T-helper 22 cell (primary cell): Measurements from ENCODE around the gene ZNFX1.
"Not testable (repeated sequence)": the region's sequence is repeated elsewhere in the genome, so short reads cannot be mapped to it uniquely, and the experiment has no call there.

ENCODE experiments used
- DNase-seq: peaks from one replicate; pipeline ENCODE4 v3.0.0-alpha.2; 2020; ENCODE audit warnings: low read depth

ZNFX1 gene

GRCh38 chr20:49210101-49210756, 67.6 kb downstream of the ZNFX1 start:
- no peak for DNase-seq

- DNase-seq = no peak
These were observed 70.8 kb downstream of the ZNFX1 start for GRCh38 chr20:49207076-49207475.

- no peak for DNase-seq
These were observed 74.1 kb downstream of the ZNFX1 start for GRCh38 chr20:49203746-49204145.

- no peak for DNase-seq
These were observed 74.8 kb downstream of the ZNFX1 start for GRCh38 chr20:49203011-49203410.

GRCh38 chr20:49199729-49200293, 78.0 kb downstream of the ZNFX1 start:
- DNase-seq = no peak

- DNase-seq = not testable (repeated sequence)
These were observed 84.8 kb downstream of the ZNFX1 start for GRCh38 chr20:49192944-49193518.
